ENCODE data around the gene MAGI2.
"Not testable (repeated sequence)": the region's sequence is repeated elsewhere in the genome, so short reads cannot be mapped to it uniquely, and the experiment has no call there.

Gene MAGI2

GRCh38 chr7:78529392-78529791, 924.1 kb downstream of the MAGI2 start:
- FAIRE-seq (no peak), DNase-seq (ENCODE audit: insufficient read length, low spot score) (no peak)
- TF ChIP-seq CTCF (IDR thresholded peaks at IDR 0.05; ENCODE audit: insufficient read depth, missing control alignments), result no peak

DNA sequence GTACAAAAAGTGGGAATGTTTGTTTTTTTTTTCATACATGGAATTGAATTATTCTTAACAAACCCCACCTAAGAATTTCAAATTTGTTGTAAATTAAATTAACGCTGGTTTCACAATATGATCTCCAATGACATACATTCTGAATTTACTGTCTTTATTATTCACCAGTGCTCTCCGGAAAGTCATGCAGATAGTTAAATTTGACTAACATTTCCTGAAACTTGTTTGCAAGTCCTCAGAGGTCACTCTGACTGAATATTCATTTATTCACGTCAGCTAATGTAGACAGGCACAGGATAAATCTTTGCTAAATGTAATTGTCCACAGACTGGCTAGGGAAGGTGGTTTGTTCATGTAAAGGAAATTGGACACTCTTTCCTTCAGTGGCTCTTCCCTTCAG, 924.5 kb downstream of the MAGI2 start:
- FAIRE-seq (no peak), DNase-seq (ENCODE audit: insufficient read length, low spot score) (no peak)

GRCh38 chr7:78523930-78524329, 929.5 kb downstream of the MAGI2 start:
- no peak for DNase-seq (ENCODE audit: insufficient read length, low spot score)
- FAIRE-seq, result no peak
- TF ChIP-seq CTCF (IDR thresholded peaks at IDR 0.05; ENCODE audit: insufficient read depth, missing control alignments), result no peak

More for the DNA sequence above, 924.5 kb downstream of the MAGI2 start:
- no peak for TF ChIP-seq CTCF (IDR thresholded peaks at IDR 0.05; ENCODE audit: insufficient read depth, missing control alignments)

GRCh38 chr7:78521961-78522360, 931.5 kb downstream of the MAGI2 start:
- DNase-seq (ENCODE audit: insufficient read length, low spot score) (no peak), FAIRE-seq (no peak)
- no peak for TF ChIP-seq CTCF (IDR thresholded peaks at IDR 0.05; ENCODE audit: insufficient read depth, missing control alignments)

DNA sequence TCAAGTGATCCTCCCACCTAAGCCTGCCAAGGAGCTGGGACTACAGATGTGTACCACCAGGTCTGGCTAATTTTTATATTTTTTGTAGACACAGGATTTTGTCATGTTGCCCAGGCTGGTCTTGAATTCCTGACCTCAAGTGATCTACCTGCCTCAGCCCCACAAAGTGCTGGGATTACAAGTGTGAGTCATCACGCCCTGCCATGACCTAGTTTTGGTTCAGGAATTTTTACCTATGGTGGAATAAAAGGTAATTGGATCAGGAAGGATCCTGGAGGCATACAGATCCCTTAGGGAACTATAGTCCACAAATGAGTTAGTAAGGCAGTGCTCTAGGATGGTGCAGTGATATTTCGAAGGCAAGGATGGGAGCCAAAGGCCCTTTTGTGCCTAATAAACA, 937.0 kb downstream of the MAGI2 start:
- DNase-seq (ENCODE audit: insufficient read length, low spot score), result no peak
- TF ChIP-seq CTCF (IDR thresholded peaks at IDR 0.05; ENCODE audit: insufficient read depth, missing control alignments), result no peak
- FAIRE-seq, result no peak

DNA sequence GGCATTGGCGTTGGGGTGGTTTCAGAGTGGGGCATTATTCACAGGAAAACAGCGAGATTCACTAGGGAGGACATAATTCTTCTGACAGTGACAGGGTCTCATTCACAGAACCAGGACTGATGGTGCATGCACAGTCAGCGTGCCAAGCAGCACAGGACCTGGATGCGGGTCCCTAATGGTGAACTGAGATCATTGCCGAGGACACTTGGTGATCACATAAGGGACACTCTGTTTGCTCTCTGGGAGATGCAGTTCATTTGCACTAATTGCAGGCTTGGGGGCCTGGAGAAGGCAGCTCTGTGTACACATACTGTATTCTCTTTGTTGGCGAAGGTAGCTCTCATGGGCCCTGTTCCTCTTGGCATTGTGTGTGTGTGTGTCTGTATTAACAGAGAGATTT, 938.8 kb downstream of the MAGI2 start:
- no peak for FAIRE-seq
- no peak for TF ChIP-seq CTCF (IDR thresholded peaks at IDR 0.05; ENCODE audit: insufficient read depth, missing control alignments)
- DNase-seq (ENCODE audit: insufficient read length, low spot score), result no peak

- DNase-seq (ENCODE audit: insufficient read length, low spot score) (no peak), FAIRE-seq (peak; percentile 77)
- peak; percentile 88 for TF ChIP-seq CTCF (IDR thresholded peaks at IDR 0.05; ENCODE audit: insufficient read depth, missing control alignments)
These were observed 942.8 kb downstream of the MAGI2 start for GRCh38 chr7:78510580-78511188.

DNA sequence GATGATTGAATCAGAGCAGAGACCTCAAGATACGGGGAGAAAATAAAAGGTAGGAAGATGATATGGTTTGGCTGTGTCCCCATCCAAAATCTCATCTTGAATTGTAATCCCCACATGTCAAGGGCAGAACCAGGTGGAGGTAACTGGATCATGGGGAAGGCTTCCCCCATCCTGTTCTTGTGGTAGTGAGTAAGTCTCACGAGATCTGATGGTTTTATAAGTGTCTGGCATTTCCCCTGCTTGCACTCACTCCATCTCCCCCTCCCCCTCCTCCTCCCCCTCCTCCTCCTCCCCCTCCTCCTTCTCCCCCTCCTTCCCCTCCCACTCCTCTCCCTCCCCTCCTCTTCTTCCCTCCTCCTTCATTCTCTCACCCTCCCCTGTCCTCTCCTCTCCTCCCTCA, 950.2 kb downstream of the MAGI2 start:
- DNase-seq (ENCODE audit: insufficient read length, low spot score); FAIRE-seq: not testable (repeated sequence)

All from D721Med (cell line).